NCI-H2107 (cell line): ENCODE data around the gene MRM2.
"Not testable (repeated sequence)": the region's sequence is repeated elsewhere in the genome, so short reads cannot be mapped to it uniquely, and the experiment has no call there.

Experiments used
- DNase-seq: peaks from one replicate; lab custom pipeline; 2025; lab: John Stamatoyannopoulos, UW

Gene MRM2

DNA sequence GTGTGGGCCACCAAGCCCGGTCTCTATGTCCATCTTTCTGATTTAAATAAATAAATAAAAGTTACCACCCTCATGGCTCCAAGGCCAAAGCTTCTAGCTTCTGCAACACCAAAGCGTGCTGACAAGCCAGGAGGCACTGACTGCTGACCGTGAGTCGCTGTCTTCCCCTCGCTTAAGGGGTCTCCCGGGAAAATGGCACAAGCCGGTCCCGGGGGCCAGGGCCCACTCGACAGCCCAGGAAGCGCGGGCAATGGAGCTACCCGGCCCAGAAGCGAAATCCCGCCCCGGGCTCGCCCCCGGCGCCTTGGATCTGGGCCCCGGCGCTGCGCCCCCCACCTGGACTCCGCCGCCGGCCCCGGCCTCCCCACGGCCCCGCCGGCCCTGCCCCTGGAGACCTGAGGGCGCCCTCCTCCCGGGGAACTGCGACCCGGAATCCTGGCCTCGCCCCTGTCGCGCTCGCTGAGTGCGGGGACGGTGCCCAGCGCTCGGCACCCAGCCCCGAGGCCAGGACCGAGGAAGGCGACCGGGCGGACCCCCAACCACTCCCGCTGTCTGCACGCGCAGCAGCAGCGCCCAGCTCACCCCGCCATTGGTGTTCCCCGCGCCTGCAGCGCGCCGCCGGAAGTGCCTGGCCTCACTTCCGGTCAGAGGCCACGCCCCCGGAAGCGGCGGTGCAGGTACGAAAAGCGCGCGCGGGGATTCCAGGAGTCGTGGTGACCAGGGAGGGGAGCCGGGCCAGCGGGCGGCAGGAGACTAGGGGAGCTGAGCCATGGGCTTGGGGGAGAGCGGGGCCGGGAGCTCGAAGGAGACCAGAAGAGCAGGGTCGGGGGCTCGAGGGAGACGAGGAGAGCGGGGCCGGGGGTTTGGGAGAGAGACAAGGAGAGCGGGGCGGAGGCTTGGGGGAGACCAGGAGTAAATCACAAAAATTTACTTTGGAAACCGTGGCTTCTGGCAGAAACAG, at the start of gene MRM2, which contains the start of gene NUDT1:
Gene MRM2 (minus strand): TSS at position 626 of the 961 bp plus-strand sequence. CDS start 36 bp downstream, at position 590.
Gene NUDT1 (plus strand): TSS at position 647 of the 961 bp plus-strand sequence. CDS start 2,349 bp downstream, outside the sequence.
- DNase-seq: peak; percentile 66

DNA sequence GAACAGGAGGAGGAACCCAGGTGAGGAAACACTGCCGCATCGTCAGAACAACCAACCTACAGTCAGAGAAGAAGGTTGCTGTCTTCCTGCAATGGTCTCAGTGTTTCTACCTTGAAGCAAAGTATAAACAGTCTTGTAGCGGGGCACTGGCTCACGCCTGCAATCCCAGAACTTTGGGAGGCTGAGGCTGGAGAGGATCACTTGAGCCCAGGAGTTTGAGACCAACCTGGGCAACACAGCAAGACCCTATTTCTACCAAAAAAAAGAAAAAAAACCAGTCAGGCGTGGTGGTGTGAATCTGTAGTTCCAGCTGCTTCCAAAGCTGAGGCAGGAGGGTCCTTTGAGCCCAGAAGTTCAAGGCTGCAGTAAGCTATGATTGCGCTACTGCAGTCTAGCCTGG, 48.9 kb upstream of the MRM2 start:
- DNase-seq: no peak

DNA sequence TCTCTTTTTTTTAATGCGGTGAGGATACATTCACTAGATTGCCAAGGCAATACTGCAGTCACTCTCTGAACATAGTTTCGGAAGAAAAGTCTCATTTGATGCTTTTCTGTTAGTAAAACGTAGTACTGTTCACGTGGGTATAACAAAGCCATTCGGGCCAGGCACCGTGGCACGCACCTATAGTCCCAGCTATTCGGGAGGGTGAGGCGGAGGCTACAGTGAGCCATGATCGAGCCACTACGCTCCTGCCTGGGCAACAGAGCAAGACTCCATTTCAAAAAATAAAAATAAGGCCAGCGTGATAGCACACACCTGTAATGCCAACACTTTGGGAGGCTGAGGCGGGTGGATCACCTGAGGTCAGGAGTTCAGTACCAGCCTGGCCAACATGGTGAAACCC, 47.6 kb upstream of the MRM2 start:
- DNase-seq: no peak

DNA sequence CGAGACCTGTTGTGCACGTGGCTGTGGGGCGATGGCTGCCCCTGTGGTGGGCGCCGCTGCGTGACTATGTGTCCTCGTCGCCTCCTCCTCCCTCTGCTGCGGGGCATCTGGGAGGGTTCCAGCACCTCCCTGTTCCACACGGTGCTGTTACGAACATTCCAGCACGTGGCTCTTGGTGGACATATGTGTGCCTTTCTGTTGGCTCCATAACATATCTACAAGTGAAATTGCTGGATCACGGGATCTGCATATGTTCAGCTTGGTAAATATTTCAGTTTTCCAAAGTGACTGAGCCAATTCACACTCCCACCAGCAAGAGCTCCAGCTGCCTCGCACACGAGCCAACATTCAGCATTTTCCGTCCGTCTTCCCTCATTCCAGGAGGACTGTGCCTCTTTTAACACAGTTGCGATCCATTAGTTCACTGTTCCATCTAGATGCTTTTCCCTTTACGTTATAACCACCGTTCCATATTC, 47.1 kb upstream of the MRM2 start:
- DNase-seq: no peak

DNA sequence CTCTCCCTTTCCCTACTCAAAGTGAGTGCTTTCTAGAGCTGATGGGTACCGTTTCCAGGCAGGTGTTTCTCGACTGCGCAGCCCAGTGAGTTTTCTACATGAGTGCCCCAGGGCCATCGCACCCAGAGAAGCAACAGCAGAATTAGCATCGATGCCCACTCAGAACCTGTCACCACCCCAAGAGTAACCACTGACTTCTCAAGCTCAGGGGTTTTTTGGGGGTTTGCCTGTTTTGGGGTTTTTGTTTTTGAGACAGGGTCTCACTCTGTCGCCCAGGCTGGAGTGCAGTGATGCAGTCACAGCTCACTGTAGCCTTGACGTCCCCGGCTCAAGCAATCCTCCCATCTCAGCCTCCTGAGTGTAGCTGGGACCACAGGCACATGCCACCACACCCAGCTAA, 46.5 kb upstream of the MRM2 start:
- DNase-seq: no peak

DNA sequence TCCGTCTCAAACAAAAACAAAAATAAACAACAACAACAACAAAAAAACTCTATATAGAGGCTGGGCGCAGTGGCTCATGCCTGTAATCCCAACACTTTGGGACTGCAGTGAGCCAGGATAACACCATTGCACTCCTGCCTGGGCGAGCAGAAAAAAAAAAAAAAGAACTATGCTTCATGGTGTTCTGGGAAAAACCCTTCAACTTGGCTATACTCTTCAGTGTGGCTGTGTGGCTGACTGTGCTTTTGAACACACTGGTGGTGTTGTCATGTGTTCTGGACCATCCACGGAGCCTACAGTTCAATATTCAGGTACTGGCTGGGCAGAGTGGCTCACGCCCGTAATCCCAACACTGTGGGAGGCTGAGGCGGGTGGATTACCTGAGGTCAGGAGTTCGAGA, 45.7 kb upstream of the MRM2 start:
- DNase-seq: no peak

DNA sequence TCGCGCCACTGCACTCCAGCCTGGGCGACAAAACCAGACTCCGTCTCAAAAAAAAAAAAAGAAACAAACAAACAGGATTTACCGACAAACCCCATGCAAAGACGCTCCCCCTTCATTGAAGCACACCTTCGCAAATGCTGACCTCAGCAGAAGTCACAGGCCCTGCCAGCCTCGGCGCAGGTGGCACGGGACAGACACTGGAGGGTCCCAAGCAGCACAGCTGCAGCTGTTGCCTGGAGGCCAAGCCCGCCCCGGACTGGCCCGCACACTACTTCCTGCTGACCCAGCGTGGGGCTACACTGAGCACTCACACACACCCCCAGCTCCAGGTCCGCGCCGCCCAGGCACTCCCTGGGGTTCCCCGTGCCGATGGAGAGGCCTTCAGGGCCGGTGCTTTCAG, 41.1 kb upstream of the MRM2 start:
- no peak for DNase-seq

DNA sequence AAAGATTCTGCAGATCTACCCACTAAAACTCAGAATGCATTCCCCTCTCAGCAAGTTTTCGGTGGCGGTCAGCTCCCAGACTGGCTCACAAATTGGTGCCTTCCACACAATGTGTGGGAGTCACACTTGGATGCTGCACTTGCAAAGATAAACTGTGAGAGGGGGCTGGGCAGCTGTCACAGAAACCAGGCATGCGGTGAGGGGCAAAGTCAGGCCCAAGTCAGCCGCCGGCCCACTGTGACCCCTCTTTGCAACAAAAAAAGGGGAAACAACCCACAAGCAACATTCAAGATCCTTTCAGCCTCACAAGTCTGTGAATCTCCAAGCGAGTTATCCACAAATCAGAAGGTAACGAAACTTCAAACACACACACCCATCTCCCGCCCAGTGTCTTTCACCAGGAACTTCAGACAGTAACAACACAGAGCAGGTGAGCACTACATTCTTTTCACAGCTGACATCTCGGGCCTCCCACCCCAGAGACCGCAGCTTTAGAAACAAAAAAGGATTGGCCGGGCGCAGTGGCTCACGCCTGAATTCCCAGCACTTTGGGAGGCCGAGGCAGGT, 40.3 kb upstream of the MRM2 start:
- no peak for DNase-seq

DNA sequence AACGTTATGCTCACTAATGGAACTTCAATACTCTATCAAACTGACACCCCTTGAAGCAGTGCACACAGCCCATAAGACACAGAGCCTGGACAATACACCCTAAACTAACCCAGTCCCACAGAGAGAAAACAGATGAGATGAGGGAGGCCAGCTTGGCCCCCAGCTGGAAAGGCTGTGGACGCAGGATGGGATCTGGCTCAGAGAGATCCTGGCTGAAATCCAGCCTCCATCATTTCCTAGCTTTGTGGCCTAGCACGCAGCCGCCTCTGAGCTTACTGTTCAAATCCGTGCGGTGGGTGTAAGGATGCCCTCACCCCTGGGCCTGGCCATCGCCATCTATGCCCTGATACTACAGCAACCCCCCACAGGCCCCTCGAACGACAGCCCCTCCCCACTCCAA, 39.5 kb upstream of the MRM2 start:
- DNase-seq: no peak

DNA sequence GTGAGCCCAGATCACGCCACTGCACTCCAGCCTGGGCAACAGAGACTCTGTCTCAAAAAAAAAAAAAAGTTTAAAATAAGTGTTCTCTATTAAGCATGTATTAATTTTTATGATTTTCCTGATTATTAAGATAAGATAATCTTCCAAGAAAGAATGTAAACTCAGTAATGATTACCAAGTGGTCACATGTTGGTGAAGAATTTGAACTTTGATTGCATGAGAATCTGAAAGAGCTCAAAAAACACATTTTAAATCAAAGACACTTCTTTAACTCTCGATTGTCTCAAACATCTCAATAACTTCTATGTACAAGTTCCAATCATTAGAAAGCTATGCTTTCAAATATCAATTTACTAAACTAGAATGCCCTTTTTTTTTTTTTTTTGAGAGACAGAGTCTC, 38.4 kb upstream of the MRM2 start:
- DNase-seq: no peak

DNA sequence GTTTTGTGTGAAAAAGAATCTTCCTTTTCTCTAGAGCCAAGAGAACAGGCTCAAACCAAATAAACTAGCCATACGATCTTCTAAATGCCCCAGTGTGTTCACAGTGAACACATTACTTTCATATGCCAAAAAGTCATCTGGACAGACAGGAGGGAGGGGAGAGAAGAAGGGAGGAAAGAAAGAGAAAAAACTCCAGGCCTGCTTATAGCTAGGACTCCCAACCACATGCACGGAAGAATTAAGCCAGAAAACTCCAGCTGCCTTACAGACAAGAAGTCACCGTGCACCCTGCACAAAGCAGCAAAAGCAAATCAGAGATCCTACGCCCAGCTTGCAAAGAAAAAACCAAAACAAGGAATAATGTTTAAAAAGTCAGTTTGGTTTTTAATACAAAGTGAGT, 37.9 kb upstream of the MRM2 start:
- DNase-seq: no peak

DNA sequence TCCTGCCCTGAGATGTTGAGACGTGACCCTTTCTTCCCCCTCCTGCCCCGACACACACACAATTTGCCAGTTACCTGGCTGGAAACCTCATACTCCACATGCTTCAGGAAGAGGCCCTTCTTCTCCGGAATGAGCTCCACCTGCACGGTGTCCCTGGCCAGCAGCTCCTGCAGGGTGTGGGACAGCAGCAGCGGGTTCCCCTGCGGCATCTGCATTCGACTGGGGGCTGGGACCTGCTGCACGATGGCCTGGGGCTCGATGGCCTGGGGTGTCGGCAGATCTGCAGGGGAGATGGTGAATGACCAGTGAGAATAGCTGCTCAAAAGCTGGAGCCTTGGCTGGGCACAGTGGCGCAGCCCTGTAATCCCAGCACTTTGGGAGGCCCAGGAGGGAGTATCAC, 36.0 kb upstream of the MRM2 start:
- DNase-seq: no peak

DNA sequence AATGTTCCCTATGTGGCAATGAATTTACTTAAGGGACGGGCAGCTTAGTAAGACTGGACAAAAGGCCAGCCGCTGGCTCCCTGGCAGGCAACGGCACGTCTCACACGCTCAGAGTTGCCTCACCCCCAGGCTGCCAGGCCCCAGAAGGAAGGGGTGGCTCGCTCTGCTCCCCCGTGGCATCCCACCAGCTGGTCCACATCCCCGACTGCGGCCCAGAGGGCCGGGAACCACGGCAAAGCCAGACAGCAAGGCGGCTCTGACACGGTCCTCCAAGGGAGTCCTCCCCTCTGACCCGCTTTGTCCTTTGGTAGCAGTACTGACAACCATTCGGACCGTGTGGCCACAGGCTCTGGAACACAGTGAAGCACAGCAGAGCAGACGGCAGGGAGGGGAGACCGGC, 34.1 kb upstream of the MRM2 start:
- DNase-seq: no peak

DNA sequence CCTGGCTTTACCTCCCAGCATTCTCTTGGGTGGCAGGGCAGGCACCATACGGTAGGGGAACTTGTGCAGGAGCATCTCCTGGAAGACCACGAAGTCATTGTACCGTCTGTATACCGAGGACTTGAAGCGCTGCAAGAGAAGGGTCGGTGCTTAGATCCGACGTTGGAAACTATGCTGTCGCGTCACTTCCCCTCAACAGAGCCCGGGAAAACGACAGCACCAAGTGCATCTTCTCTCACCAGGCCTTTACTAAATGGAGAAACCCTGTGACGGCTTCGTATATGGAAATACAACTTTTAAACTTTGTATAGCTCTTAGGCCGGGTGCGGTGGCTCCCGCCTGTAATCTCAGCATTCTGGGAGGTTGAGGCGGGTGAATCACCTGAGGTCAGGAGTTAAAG, 33.1 kb upstream of the MRM2 start:
- no peak for DNase-seq

DNA sequence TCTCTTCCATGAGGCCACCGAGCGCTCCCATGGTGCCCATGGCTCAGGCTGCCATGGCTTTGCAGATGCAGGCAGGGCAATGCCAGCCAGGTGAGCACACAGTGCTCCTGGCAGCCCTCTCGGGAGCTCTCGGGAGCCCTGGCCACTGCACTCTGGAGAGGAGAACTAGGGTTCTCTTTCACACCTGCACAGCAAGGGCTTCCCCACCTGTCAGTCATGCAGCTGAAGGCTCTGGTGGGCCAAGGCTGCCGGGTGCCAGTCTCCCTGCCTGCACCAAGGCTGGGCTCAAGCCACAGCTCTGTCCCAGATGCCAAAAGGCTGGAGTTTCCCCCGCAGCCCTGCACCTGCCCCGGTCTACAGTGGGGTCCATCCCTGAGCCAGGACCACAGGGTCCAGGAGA, 32.7 kb upstream of the MRM2 start:
- no peak for DNase-seq

DNA sequence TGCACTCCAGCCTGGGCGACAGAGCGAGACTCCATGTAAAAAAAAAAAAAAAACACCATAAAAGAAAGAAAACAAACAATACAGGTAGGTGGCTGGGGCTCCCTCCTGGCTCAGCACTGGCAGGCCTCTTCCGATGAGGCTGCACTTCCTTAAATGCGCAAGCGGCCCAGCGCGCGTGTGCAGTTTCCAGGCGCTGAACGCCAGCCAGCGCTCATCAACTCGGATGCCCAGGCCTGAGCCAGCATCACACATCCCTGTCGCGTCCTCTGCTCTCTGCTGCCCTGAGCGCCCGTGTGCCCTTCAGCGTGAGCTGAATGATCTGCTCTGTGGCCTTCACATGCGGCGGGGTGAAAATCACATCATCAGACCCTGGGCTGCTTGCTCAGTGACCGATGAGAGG, 31.9 kb upstream of the MRM2 start:
- DNase-seq: no peak

DNA sequence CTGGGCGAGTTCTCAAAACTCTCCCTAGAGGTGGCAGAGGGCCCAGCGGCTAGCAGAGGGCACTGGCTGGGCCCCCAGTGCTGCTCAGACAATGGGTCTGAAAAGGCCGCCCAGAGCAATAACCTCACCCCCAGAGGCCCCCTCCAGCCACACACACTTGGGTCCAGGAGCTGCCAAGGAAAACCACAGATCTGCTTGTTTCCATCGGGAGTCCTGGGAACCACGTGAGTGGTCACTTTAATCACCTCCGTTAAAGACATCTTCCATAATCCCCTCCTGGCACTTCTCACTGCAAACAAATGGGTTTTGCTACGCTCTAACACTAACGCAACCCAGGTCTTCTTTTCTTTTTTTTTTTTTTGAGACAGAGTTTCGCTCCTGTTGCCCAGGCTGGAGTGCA, 30.0 kb upstream of the MRM2 start:
- no peak for DNase-seq

DNA sequence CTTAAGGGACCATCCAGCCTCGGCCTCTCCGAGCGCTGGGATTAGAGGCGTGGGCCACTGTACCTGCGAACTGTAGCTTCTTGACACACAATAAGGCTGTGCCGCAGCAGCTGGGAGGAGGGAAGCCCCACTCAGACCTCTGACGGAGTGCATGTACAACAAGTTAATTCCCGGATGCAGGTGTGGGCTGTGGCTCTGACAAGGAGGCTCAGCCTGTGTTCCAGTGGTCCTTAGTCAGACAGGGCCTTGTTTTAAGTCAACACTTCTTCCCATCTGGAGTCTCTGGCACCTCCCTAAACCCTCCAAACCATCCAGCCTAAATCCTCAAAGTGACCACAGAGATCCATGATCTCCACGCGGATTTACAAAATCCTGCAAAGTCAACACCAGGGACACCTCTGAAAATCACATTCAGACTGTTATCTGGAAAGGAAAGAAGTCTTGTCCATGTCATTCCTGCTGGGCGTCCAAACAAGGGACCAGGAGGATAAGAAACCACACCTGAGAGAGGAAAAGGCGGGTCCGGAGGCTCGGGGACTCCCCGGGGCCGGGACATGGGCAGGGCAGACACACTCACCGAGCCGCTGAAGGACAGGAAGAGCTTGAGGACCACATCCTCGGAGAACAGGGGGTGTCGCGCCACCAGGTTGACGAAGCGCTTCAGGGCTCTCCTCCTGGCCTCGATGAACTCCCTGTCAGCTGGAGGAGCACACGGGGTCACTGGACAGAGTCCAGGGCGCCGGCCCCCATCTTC, 29.4 kb upstream of the MRM2 start:
- no peak for DNase-seq

DNA sequence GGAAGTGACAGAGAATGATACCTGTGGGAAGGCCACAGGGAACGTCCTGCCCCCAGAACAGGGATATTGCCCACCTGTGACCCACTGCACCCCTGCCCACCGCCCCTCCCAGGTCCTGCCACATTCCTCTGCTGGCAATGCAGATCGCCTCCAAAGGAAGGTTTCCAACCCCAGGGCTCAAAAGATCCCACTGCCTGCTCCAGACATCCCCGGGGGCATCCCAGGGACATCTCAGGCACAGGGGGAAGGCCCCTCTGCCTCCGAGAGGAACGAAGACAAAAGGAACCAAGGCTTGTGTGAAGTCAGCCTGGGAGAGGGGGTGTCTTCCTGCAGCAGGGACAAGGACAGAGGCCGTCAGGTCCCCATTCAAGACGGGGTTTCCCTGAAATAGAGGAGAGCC, 28.5 kb upstream of the MRM2 start:
- no peak for DNase-seq

DNA sequence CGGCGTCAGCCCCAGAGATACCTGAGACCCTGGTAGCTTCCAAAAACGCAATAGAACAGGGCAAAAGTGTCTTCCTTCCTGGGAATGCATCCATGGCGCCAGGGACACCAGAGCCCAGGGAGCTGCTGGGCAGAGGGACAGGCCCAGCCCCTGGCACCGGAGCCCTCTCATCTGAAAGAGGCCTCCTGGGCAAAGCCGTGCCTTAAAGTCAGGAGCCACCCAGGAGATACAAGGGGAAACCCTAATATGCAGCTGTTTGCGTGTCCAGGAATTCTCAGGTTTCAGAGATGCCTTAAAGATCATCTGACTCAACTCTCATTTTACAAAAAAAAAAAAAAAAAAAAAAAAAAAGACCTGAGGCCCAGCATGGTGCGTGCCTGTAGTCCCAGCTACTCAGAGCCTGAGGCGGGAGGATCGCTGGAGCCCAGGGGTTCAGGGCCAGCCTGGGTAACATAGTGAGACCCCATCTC, 28.0 kb upstream of the MRM2 start:
- no peak for DNase-seq

DNA sequence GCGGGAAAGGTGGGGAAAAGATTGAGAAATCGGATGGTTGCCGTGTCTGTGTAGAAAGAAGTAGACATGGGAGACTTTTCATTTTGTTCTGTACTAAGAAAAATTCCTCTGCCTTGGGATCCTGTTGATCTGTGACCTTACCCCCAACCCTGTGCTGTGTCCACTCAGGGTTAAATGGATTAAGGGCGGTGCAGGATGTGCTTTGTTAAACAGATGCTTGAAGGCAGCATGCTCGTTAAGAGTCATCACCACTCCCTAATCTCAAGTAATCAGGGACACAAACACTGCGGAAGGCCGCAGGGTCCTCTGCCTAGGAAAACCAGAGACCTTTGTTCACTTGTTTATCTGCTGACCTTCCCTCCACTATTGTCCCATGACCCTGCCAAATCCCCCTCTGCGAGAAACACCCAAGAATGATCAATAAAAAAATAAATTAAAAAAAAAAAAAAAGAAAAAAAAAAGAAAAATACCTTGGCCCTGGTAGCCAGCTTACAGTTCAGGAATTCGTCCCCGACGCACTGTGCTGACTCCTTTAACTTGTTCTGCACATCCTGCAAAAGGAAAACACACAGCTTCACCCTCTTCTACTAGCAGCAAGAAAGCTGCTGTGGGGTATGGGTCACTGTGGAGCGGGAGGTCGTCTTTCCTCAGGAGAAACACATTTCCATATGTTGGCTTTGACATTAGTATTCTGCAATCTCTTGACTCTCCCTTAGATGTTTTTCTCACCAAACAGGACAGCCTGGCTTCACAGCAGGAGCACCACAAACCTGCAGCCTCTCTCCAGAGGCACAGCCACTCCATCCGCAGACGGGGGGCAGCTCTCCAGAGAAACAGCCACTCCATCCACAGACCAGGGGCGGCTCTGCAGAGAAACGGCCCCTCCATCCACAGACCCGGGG, 27.3 kb upstream of the MRM2 start:
- DNase-seq: not testable (repeated sequence)
